Measurements from ENCODE around the gene DRG2. TPM values are rescaled to one million over a fixed set of nuclear protein-coding genes. Genes with fewer than 3 reads are reported as not detected.

Gene DRG2
- total and polyA plus RNA-seq, 2 of the 8 experiments (the other 6 are each of a cell fraction or from before 2014, with no cell fraction given): 44.6 to 47.8 TPM

GRCh38 chr17:18144261-18144660 lies 56.5 kb downstream of the DRG2 start:
- CTCF ChIA-PET (ENCODE audit: partially characterized antibody): interaction anchor here (1.1 to 10.9 kb wide), 12 partner anchors 7 to 56 kb away, joined by 3 to 141 read pairs (median 16); partner anchors contain the start of gene ALKBH5
- TF ChIP-seq SRF (IDR thresholded peaks at IDR 0.05; ENCODE audit: low read depth, low read length): no peak
- TF ChIP-seq KDM4A (IDR thresholded peaks at IDR 0.05; ENCODE audit: low read depth, low read length, severe bottlenecking): no peak
- no peak for TF ChIP-seq ASH2L (IDR thresholded peaks at IDR 0.05; ENCODE audit: low read length)
- no peak for TF ChIP-seq YY1 (IDR thresholded peaks at IDR 0.05; ENCODE audit: low read depth, low read length)
- TF ChIP-seq, protein P1, sequence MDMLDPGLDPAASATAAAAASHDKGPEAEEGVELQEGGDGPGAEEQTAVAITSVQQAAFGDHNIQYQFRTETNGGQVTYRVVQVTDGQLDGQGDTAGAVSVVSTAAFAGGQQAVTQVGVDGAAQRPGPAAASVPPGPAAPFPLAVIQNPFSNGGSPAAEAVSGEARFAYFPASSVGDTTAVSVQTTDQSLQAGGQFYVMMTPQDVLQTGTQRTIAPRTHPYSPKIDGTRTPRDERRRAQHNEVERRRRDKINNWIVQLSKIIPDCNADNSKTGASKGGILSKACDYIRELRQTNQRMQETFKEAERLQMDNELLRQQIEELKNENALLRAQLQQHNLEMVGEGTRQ (IDR thresholded peaks at IDR 0.05; ENCODE audit: low read length): no peak
- TF ChIP-seq FOSL1 (IDR thresholded peaks at IDR 0.05; ENCODE audit: insufficient read depth, low read depth, low read length): no peak
- no peak for TF ChIP-seq RBBP5 (IDR thresholded peaks at IDR 0.05; ENCODE audit: borderline replicate concordance, low read depth, low read length)
- TF ChIP-seq NRF1 (IDR thresholded peaks at IDR 0.05; ENCODE audit: low read depth, low read length): no peak
- TF ChIP-seq EGR1 (IDR thresholded peaks at IDR 0.05; ENCODE audit: borderline replicate concordance, low read depth, low read length): no peak
- Histone ChIP-seq H3K9ac (replicated peaks in 1 of 4; ENCODE audit: extremely low read depth in 1 of 4, low read depth in 3 of 4, low read length in 3 of 4) (no peak overlapping the region), H3K4me2 (ENCODE audit: insufficient read depth in 1 of 2, low read depth in 2 of 2, low read length in 2 of 2) (no peak overlapping the region), H3K36me3 (ENCODE audit: control insufficient read depth in 2 of 4, insufficient read depth in 4 of 4, low read length in 3 of 4) (no peaks in the 10 kb centered on the region), H3K79me1 (ENCODE audit: low read depth, low read length) (no peaks in the 10 kb centered on the region), H2AK5ac (ENCODE audit: low read depth, low read length) (no peak overlapping the region), H2BK120ac (replicated peaks; ENCODE audit: low read depth, low read length) (no peak overlapping the region), H2BK20ac (ENCODE audit: low read length) (no peak overlapping the region), H4K20me1 (replicated peaks in 1 of 2; ENCODE audit: control insufficient read depth in 1 of 2, insufficient read depth in 2 of 2, low read length in 2 of 2) (peaks cover 0 to 2% of the 10 kb centered on the region in 2 experiments), H4K91ac (replicated peaks; ENCODE audit: insufficient read length, low read length) (no peak overlapping the region), H3K4me1 (replicated peaks in 1 of 4; ENCODE audit: control insufficient read depth in 3 of 4, insufficient read depth in 4 of 4, low read length in 3 of 4) (peaks cover 0 to 16% (median 6%) of the 10 kb centered on the region in 4 experiments; a peak in 5 of 7 replicates), H4K8ac (ENCODE audit: extremely low read depth, insufficient read depth, low read length) (no peak overlapping the region), H3K56ac (replicated peaks; ENCODE audit: insufficient read length, low read depth, low read length) (no peak overlapping the region), H4K5ac (ENCODE audit: insufficient read length, low read depth, low read length) (no peak overlapping the region), H2AFZ (ENCODE audit: low read length) (no peak overlapping the region), H3K9me3 (ENCODE audit: insufficient read depth in 2 of 2, low read depth in 1 of 2, low read length in 1 of 2) (no peaks in the 10 kb centered on the region), H3K23me2 (ENCODE audit: low read depth, low read length) (no peaks in the 10 kb centered on the region), H2BK5ac (ENCODE audit: low read depth, low read length) (no peak overlapping the region), H2BK12ac (ENCODE audit: low read depth, low read length) (no peak overlapping the region), H3K4ac (replicated peaks; ENCODE audit: insufficient read length, low read depth, low read length) (no peak overlapping the region), H3K27me3 (replicated peaks in 1 of 4; ENCODE audit: control insufficient read depth in 3 of 4, extremely low read depth in 1 of 4, insufficient read depth in 3 of 4, low read length in 3 of 4) (no peaks in the 10 kb centered on the region; a peak in 2 of 7 replicates), H3K79me2 (ENCODE audit: control insufficient read depth in 1 of 2, insufficient read depth in 2 of 2, low read length in 2 of 2) (no peaks in the 10 kb centered on the region), H3K18ac (ENCODE audit: extremely low read depth, low read length) (no peak overlapping the region), H3K4me3 (ENCODE audit: extremely low read depth in 1 of 4, insufficient read depth in 2 of 4, low read depth in 3 of 4, low read length in 4 of 4) (no peak overlapping the region), H3K14ac (ENCODE audit: insufficient read length) (no peak overlapping the region), H3K27ac (ENCODE audit: low read depth, low read length) (no peak overlapping the region), H3K23ac (ENCODE audit: insufficient read length) (no peak overlapping the region), H2BK15ac (ENCODE audit: low read length) (no peak overlapping the region)
- WGBS, 2 experiments (ENCODE audit: extremely low coverage in 1 of 2, insufficient coverage in 1 of 2, insufficient read length in 1 of 2, insufficient replicate concordance in 2 of 2, low coverage in 1 of 2, low lambda C conversion rate in 2 of 2, missing lambda C conversion rate in 1 of 2): 92% methylated on average over 4 of the region's 4 CpGs; no CpG with 5 or more reads in 1 of the 2 experiments
- FAIRE-seq: no peak
- DNase-seq (ENCODE audit: low read depth in 1 of 2, low spot score in 2 of 2): no peak
- POLR2A ChIA-PET (ENCODE audit: partially characterized antibody): interaction anchor here (0.6 to 2.5 kb wide), 6 partner anchors 9 to 79 kb away, joined by 3 to 13 read pairs (median 5); partner anchors contain the start of gene ALKBH5
